ENCODE results near the gene ARHGEF16.

The ARHGEF16 gene

GRCh38 chr1:3519301-3519885 lies 64.9 kb downstream of the ARHGEF16 start:
- DNase-seq (ENCODE audit: low read depth) = no peak

DNA sequence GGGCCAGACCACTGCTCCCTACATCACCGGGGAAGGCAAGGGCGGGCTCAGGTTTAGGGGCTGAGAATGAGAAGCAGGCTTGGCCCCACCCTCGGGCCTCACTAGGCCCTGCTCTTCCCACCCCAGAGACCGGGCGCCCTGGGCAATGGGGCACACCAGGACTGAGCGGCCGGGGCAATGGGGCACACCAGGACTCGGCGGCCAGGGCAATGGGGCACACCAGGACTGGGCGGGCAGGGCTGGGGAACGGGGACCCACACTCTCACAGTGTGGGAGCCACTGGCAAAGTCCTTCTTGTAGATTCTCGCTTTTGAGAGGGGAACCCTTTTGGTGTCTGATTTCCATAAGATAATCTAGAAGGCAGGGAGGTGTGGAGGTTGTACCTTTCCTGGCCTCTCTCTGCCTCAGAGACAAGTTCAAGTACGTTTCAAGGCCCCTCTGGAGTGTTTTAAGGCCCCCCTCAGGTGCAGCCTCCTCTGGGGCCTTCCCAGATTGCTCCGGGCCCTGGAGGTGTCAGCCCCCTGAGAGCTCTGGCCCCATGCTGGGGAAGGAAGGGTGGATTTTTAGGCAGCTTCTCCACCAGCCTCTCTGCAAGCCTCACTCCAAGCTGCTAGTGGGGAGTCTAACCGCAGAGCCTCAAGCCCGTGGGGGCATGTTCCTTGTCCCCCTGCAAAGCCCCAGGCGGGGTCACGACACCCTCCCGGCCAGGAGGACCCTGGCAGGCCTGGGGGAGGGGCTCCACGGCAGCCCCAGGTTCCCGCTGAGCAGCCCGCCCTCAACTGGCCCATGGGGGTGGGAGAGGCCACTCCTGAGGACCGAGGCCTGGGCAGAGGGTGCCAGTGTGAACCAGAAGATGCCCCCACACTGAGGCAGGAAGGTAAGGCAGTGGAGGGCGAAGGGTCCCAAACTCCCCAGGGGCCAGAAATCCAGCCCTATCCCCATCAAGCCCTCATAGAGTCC lies 66.2 kb downstream of the ARHGEF16 start:
- DNase-seq (ENCODE audit: low read depth) = no peak

- no peak for DNase-seq (ENCODE audit: low read depth)
Measured at GRCh38 chr1:3521426-3521825, 67.0 kb downstream of the ARHGEF16 start.

GRCh38 chr1:3522112-3522511 lies 67.6 kb downstream of the ARHGEF16 start:
- DNase-seq (ENCODE audit: low read depth) = no peak

DNA sequence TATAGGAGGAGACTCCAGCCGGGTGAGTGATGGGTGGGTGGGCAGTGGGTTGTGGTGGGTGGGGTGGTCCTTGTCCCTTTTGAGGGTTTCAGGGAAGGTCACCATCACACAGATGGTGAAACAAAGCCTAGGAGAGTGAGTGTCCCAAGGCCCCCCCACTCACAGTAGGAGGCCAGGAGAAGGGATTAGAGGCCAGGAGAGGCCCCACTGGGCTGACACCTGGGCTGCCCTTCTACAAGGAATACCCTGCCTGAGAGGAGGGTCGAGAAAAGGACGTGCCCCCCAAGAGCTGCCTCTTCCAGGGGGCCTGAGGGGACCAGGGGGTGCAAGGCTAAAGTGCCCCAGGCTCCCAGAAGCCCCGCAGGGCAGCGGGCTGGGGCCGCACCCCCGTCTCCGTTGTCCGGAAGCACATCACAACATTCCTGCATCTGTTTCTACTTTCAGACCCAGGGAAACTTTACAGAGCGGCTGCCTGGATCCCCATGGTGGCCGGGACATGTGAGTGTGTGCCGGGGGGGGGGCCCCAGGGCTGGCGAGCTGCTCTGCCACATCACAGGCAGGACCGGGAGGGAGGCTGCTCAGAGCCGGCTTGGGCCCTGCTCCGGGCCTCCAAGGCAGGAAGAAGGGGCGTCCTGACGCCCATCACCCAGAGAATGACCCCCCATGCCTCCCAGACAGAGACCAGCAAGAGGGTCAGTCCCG lies 68.2 kb downstream of the ARHGEF16 start:
- DNase-seq (ENCODE audit: low read depth) = no peak

GRCh38 chr1:3523980-3524379 lies 69.5 kb downstream of the ARHGEF16 start:
- no peak for DNase-seq (ENCODE audit: low read depth)

DNA sequence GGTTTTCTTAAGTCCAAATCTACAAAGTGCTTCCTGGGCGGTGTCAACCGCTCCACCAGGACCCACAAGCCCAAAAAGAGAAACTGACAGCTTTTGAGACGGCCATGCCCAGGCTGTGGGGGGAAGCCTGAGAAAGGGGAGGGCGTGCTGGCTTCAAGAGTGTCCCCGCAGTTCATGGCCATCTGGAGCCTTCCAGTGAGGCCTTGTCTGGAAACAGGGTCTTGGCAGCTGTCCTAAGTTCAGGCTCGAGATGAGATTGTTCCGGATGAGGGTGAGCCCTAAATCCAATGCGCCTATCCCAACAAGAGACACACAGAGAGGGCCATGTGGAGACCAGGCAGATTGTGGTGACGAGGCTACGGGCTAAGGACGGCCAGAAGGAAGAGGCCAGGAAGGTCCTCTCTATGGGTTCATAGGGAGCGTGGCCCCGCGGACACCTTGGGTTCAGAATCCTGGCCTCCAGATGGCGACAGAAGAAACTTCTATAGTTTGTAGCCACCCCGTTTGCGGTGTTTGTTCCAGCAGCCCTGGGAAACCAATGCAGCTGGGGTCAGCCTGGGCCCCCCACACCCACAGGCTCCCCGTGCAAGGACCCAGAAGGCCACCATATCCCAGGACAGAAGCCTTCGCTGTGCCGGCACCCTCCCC lies 70.2 kb downstream of the ARHGEF16 start:
- DNase-seq (ENCODE audit: low read depth) = no peak

GRCh38 chr1:3525551-3526482 lies 71.4 kb downstream of the ARHGEF16 start:
- no peak for DNase-seq (ENCODE audit: low read depth)

DNA sequence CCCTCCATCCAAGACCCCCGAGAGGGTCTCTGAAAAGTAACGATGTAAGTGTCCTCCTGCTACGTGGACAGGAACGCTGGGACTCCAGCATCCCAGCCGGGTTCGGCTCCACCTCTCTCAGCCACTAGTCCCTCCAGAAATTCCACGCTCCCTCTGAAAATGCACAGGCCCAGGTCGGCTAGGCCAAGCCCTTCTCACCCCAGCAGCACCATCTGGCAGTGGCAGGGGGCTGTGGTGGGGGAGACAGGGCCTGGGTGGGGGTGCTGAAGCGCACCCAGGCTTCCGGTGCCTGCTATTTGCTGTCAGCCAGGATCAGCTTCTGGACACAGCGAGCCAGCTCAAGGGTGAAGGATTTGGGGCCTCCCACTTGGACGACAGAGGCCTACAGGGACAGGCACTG lies 73.3 kb downstream of the ARHGEF16 start:
- DNase-seq (ENCODE audit: low read depth) = no peak

DNA sequence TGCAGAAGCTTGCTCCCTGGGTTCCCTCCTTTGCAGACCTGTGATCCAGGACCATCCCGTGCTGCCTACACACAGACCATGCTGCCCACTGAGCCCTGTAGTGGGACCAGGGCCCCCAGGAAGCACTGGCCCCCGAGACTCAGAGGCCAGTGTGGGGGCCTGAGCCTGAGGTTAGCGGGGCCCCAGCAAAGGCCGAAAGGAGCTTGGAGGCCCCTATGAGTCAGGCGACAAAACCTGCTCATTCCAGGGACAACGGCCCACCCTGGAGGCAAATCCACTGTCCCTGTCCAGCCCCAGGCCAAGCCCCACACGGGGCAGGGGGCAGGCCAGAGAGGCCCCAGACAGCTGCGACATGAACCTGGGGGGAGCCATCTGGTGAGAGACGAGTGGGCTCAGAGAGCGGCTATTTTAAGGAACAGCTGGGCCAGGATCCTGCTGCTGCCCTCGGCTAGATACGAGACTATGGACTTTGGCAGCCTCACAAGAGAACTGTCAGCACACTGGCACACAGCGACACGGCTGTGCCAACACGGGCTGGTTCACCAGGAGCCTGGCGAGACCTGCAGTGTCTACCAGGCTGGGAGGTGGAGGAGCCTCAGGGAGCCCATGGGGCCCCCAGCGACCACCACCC lies 74.7 kb downstream of the ARHGEF16 start:
- no peak for DNase-seq (ENCODE audit: low read depth)

GRCh38 chr1:3530086-3530925 lies 75.8 kb downstream of the ARHGEF16 start:
- DNase-seq (ENCODE audit: low read depth) = no peak

Measured in activated gamma-delta T cell treated with anti-CD3 and anti-CD28 coated beads, Interleukin-2, amount 50 U/mL, for 16 hours (primary cell).